GM23338 (cell line): Measurements from ENCODE around the gene CHEK1. TPM values are rescaled to one million over a fixed set of nuclear protein-coding genes. Genes with fewer than 3 reads are reported as not detected.

Source experiments
- ATAC-seq: fragments of 200-7000 bp; cut with Tn5 transposase; 3 replicates; pipeline ENCODE4 v1.9.1; 2020
- DNase-seq: peaks from one replicate; pipeline ENCODE4 v3.0.0-alpha.2; 2015; ENCODE audit warnings: low spot score
- H2AFZ ChIP-seq: fragments of 200-600 bp; sonication (generic); 2 replicates; pipeline ENCODE4 v1.8.0; 2016; ENCODE audit warnings: antibody characterized with exemption, mild to moderate bottlenecking, moderate library complexity
- H3F3A ChIP-seq: fragments of 200-600 bp; sonication (generic); replicated peaks from 2 replicates; pipeline ENCODE4 v1.8.0; 2017; ENCODE audit warnings: antibody characterized with exemption, mixed run types, low read depth
- H3K27ac ChIP-seq: fragments of 200-600 bp; sonication (generic); 2 replicates; pipeline ENCODE4 v1.6.1; 2016; ENCODE audit warnings: low read depth
- H3K27me3 ChIP-seq: fragments of 200-600 bp; sonication (generic); 2 replicates; pipeline ENCODE4 v1.8.0; 2016; ENCODE audit warnings: mild to moderate bottlenecking, mixed run types, moderate library complexity; ENCODE audit not compliant: insufficient read depth
- H3K36me3 ChIP-seq: fragments of 200-600 bp; sonication (generic); 2 replicates; pipeline ENCODE4 v1.8.0; 2016; ENCODE audit warnings: mild to moderate bottlenecking; ENCODE audit not compliant: insufficient read depth
- H3K4me1 ChIP-seq: fragments of 200-600 bp; sonication (generic); 2 replicates; pipeline ENCODE4 v1.8.0; 2016; ENCODE audit warnings: mild to moderate bottlenecking, moderate library complexity; ENCODE audit not compliant: insufficient read depth
- H3K4me2 ChIP-seq: fragments of 200-600 bp; sonication (generic); 2 replicates; pipeline ENCODE4 v1.7.1; 2017; ENCODE audit warnings: mixed run types
- H3K4me3 ChIP-seq: fragments of 200-600 bp; sonication (generic); 2 replicates; pipeline ENCODE4 v1.6.1; 2016; ENCODE audit warnings: mixed run types
- H3K79me2 ChIP-seq: fragments of 200-600 bp; sonication (generic); replicated peaks from 2 replicates; pipeline ENCODE4 v1.8.0; 2017; ENCODE audit warnings: mild to moderate bottlenecking; ENCODE audit not compliant: insufficient read depth
- H3K9me2 ChIP-seq: fragments of 200-600 bp; sonication (generic); 2 replicates; pipeline ENCODE4 v1.8.0; 2017; ENCODE audit not compliant: insufficient read depth
- H4K20me1 ChIP-seq: fragments of 200-600 bp; sonication (generic); replicated peaks from 2 replicates; pipeline ENCODE4 v1.8.0; 2017; ENCODE audit warnings: mild to moderate bottlenecking; ENCODE audit not compliant: insufficient read depth
- H3K27ac Mint-ChIP-seq: 2 replicates; pipeline ENCODE4 v1.8.0; 2020; ENCODE audit warnings: inconsistent platforms, mild to moderate bottlenecking, moderate library complexity, mixed read lengths
- H3K27me3 Mint-ChIP-seq: 3 replicates; pipeline ENCODE4 v1.8.0; 2022; ENCODE audit warnings: low read depth, mild to moderate bottlenecking, moderate library complexity, mixed read lengths, inconsistent platforms; ENCODE audit not compliant: insufficient read depth, poor library complexity
- H3K36me3 Mint-ChIP-seq: 3 replicates; pipeline ENCODE4 v1.8.0; 2021; ENCODE audit warnings: low read depth, mild to moderate bottlenecking, inconsistent platforms, moderate library complexity, mixed read lengths
- H3K4me1 Mint-ChIP-seq: 3 replicates; pipeline ENCODE4 v1.8.0; 2020; ENCODE audit warnings: mild to moderate bottlenecking, inconsistent platforms, mixed read lengths
- H3K4me3 Mint-ChIP-seq: 3 replicates; pipeline ENCODE4 v1.8.0; 2021; ENCODE audit warnings: moderate library complexity, mild to moderate bottlenecking, inconsistent platforms, mixed read lengths
- H3K9me3 Mint-ChIP-seq: 3 replicates; pipeline ENCODE4 v1.8.0; 2020; ENCODE audit warnings: moderate library complexity, mild to moderate bottlenecking, inconsistent platforms, mixed read lengths
- CREB1 ChIP-seq: fragments of 250-450 bp; sonication (Bioruptor Pico); IDR thresholded peaks from 2 replicates; pipeline ENCODE4 v1.5.0; 2020; ENCODE audit warnings: low read depth, mild to moderate bottlenecking, moderate library complexity
- EZH2phosphoT487 ChIP-seq: fragments of 200-600 bp; sonication (generic); IDR thresholded peaks from one replicate; pipeline ENCODE4 v1.8.1; 2018; ENCODE audit warnings: antibody characterized with exemption; ENCODE audit not compliant: unreplicated experiment
- NANOG ChIP-seq: IDR thresholded peaks from 2 replicates; pipeline ENCODE4 v1.6.1; 2016; ENCODE audit warnings: antibody characterized with exemption, borderline replicate concordance
- STAT1 ChIP-seq: IDR thresholded peaks from one replicate; pipeline ENCODE4 v1.6.1; 2016; ENCODE audit warnings: antibody characterized with exemption; ENCODE audit not compliant: unreplicated experiment
- ZNF331 ChIP-seq: fragments of 250-450 bp; sonication (Bioruptor Pico); IDR thresholded peaks from 2 replicates; pipeline ENCODE4 v1.5.0; 2020; ENCODE audit warnings: low read depth, mild to moderate bottlenecking, moderate library complexity
- polyA plus RNA-seq: library from polyadenylated mRNA; unstranded; fragments of >200 nt; fragmentation: Nextera tagmentation; extraction: Ambion mirVana; gene quantifications from 2 replicates; pipeline ENCODE4 v1.2.1, GENCODE V29; 2016
- total RNA-seq: library from RNA; depleted of rRNA; stranded (reverse); fragments of >200 nt; shearing (Covaris generic); gene quantifications from 2 replicates; pipeline ENCODE4 v1.2.3, GENCODE V29; 2014
- TF ChIP-seq, protein P1 (sequence below), 2 experiments: fragments of 200-600 bp in 1 of 2; sonication (generic) in 1 of 2; conservative IDR thresholded peaks; 2 replicates each; pipeline versions ENCODE4 v1.5.1 to v1.6.1; 2016 to 2017; ENCODE audit warnings: antibody characterized with exemption in 2 of 2, low read depth in 2 of 2, mild to moderate bottlenecking in 2 of 2, moderate library complexity in 1 of 2
- TF ChIP-seq, protein P2 (sequence below): fragments of 250-450 bp; sonication (Bioruptor Pico); IDR thresholded peaks from 2 replicates; pipeline ENCODE4 v1.5.0; 2020; ENCODE audit warnings: mild to moderate bottlenecking, moderate library complexity

Gene CHEK1
- total and polyA plus RNA-seq, 2 experiments from 2014 or later, result 90.0 to 102 TPM

DNA sequence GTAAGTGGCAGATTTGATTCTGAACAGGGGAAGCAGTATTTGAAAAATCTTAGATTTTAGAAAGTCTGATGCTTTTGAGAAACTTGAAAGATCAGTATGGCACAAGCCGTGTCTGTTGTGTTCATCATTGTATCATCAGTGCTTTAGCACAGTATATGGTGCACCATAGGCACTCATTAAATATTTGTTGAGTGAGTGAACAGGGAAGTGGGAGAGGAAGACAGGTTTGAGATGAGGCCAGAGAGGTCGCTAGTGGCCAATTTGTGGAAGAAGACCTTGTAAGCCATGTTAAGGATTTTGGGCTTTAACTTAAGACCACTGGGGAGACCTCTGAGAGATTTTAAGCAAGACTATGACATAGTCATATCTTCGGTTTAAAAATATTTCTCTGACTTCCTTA lies 12.9 kb downstream of the CHEK1 start:
- Histone ChIP-seq H3K79me2 (0 out of 2 replicates have a peak, but pooled peaks cover 8% of the 10 kb centered on the region), H3K9me2 (no peaks in the 10 kb centered on the region), H3K4me3 (no peak overlapping the region), H3K36me3 (peaks cover 67% of the 10 kb centered on the region), H2AFZ (no peak overlapping the region), H3K4me1 (no peaks in the 10 kb centered on the region), H3F3A (no peaks in the 10 kb centered on the region), H3K27me3 (no peaks in the 10 kb centered on the region), H4K20me1 (peaks cover 14% of the 10 kb centered on the region), H3K4me2 (no peak overlapping the region), H3K27ac (no peak overlapping the region)
- ATAC-seq (no peak; the same call in 2 of the 3 replicates), DNase-seq (no peak)
- Mint-ChIP-seq H3K27me3 (no peaks in the 10 kb centered on the region), H3K4me1 (no peaks in the 10 kb centered on the region), H3K4me3 (no peak overlapping the region), H3K9me3 (no peaks in the 10 kb centered on the region), H3K36me3 (peaks cover 81% of the 10 kb centered on the region), H3K27ac (no peak overlapping the region)
- no peak for TF ChIP-seq EZH2phosphoT487
- TF ChIP-seq NANOG, result no peak
- TF ChIP-seq, protein P1, sequence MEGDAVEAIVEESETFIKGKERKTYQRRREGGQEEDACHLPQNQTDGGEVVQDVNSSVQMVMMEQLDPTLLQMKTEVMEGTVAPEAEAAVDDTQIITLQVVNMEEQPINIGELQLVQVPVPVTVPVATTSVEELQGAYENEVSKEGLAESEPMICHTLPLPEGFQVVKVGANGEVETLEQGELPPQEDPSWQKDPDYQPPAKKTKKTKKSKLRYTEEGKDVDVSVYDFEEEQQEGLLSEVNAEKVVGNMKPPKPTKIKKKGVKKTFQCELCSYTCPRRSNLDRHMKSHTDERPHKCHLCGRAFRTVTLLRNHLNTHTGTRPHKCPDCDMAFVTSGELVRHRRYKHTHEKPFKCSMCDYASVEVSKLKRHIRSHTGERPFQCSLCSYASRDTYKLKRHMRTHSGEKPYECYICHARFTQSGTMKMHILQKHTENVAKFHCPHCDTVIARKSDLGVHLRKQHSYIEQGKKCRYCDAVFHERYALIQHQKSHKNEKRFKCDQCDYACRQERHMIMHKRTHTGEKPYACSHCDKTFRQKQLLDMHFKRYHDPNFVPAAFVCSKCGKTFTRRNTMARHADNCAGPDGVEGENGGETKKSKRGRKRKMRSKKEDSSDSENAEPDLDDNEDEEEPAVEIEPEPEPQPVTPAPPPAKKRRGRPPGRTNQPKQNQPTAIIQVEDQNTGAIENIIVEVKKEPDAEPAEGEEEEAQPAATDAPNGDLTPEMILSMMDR (conservative IDR thresholded peaks at IDR 0.05; ENCODE audit: low read depth in 2 of 2), result peak in 1 of 2 experiments; percentile 25; a peak in 2 of 4 replicates

DNA sequence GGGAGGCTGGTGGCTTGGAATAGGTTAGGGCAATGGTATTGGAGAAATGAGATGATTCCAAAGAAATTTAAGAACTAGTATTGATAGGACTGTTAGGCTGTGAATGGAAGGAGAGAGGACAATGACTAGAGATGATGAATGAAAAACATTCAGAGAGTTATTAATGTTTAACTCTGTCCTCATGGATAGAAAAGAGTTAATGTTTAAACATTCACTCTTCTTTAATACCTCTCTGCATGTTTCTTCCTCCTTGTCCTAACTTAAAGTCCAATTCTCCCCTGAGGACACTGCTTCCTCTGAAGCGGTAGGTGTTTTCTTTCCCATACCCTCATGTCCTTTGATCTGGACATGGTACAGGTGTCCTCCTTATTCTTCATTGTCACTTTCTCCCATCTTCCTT lies 13.4 kb downstream of the CHEK1 start:
- H3K27me3 ChIP-seq, result no peaks in the 10 kb centered on the region
- DNase-seq, result no peak
- no peak for TF ChIP-seq ZNF331 (CRISPR knock-in tag)
- TF ChIP-seq, protein P2, sequence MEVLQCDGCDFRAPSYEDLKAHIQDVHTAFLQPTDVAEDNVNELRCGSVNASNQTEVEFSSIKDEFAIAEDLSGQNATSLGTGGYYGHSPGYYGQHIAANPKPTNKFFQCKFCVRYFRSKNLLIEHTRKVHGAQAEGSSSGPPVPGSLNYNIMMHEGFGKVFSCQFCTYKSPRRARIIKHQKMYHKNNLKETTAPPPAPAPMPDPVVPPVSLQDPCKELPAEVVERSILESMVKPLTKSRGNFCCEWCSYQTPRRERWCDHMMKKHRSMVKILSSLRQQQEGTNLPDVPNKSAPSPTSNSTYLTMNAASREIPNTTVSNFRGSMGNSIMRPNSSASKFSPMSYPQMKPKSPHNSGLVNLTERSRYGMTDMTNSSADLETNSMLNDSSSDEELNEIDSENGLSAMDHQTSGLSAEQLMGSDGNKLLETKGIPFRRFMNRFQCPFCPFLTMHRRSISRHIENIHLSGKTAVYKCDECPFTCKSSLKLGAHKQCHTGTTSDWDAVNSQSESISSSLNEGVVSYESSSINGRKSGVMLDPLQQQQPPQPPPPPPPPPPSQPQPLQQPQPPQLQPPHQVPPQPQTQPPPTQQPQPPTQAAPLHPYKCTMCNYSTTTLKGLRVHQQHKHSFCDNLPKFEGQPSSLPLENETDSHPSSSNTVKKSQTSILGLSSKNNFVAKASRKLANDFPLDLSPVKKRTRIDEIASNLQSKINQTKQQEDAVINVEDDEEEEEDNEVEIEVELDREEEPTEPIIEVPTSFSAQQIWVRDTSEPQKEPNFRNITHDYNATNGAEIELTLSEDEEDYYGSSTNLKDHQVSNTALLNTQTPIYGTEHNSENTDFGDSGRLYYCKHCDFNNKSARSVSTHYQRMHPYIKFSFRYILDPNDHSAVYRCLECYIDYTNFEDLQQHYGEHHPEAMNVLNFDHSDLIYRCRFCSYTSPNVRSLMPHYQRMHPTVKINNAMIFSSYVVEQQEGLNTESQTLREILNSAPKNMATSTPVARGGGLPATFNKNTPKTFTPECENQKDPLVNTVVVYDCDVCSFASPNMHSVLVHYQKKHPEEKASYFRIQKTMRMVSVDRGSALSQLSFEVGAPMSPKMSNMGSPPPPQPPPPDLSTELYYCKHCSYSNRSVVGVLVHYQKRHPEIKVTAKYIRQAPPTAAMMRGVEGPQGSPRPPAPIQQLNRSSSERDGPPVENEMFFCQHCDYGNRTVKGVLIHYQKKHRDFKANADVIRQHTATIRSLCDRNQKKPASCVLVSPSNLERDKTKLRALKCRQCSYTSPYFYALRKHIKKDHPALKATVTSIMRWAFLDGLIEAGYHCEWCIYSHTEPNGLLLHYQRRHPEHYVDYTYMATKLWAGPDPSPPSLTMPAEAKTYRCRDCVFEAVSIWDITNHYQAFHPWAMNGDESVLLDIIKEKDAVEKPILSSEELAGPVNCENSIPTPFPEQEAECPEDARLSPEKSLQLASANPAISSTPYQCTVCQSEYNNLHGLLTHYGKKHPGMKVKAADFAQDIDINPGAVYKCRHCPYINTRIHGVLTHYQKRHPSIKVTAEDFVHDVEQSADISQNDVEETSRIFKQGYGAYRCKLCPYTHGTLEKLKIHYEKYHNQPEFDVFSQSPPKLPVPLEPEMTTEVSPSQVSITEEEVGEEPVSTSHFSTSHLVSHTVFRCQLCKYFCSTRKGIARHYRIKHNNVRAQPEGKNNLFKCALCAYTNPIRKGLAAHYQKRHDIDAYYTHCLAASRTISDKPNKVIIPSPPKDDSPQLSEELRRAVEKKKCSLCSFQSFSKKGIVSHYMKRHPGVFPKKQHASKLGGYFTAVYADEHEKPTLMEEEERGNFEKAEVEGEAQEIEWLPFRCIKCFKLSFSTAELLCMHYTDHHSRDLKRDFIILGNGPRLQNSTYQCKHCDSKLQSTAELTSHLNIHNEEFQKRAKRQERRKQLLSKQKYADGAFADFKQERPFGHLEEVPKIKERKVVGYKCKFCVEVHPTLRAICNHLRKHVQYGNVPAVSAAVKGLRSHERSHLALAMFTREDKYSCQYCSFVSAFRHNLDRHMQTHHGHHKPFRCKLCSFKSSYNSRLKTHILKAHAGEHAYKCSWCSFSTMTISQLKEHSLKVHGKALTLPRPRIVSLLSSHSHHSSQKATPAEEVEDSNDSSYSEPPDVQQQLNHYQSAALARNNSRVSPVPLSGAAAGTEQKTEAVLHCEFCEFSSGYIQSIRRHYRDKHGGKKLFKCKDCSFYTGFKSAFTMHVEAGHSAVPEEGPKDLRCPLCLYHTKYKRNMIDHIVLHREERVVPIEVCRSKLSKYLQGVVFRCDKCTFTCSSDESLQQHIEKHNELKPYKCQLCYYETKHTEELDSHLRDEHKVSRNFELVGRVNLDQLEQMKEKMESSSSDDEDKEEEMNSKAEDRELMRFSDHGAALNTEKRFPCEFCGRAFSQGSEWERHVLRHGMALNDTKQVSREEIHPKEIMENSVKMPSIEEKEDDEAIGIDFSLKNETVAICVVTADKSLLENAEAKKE (CRISPR knock-in tag), result no peak
- no peak for TF ChIP-seq STAT1
- no peak for TF ChIP-seq NANOG
- no peak for TF ChIP-seq CREB1
- H3K36me3 ChIP-seq, result peaks cover 64% of the 10 kb centered on the region
- no peak overlapping the region for H2AFZ ChIP-seq
- no peak overlapping the region for H3K4me2 ChIP-seq
- H3F3A ChIP-seq, result no peaks in the 10 kb centered on the region
- peaks cover 14% of the 10 kb centered on the region for H4K20me1 ChIP-seq
- Mint-ChIP-seq H3K4me1 (no peaks in the 10 kb centered on the region), H3K4me3 (no peak overlapping the region), H3K27ac (no peak overlapping the region), H3K27me3 (no peaks in the 10 kb centered on the region), H3K36me3 (peaks cover 76% of the 10 kb centered on the region), H3K9me3 (no peaks in the 10 kb centered on the region)
- H3K79me2 ChIP-seq, result 0 out of 2 replicates have a peak, but pooled peaks cover 8% of the 10 kb centered on the region
- H3K27ac ChIP-seq, result no peak overlapping the region
- no peaks in the 10 kb centered on the region for H3K9me2 ChIP-seq
- ATAC-seq, result no peak
- no peaks in the 10 kb centered on the region for H3K4me1 ChIP-seq
- no peak overlapping the region for H3K4me3 ChIP-seq
